ENCODE measurements around the gene DYSF.

Gene DYSF

GRCh38 chr2:71457123-71457915 is 4.0 kb downstream of the DYSF start:
- no peak for DNase-seq

GRCh38 chr2:71457923-71458322 is 4.6 kb downstream of the DYSF start:
- DNase-seq, result no peak

- DNase-seq, result no peak
These were observed 5.2 kb downstream of the DYSF start for GRCh38 chr2:71458413-71459083.

GRCh38 chr2:71459084-71459431 is 5.7 kb downstream of the DYSF start:
- no peak for DNase-seq

- DNase-seq, result no peak
These were observed 6.7 kb downstream of the DYSF start for GRCh38 chr2:71460056-71460455.

DNA sequence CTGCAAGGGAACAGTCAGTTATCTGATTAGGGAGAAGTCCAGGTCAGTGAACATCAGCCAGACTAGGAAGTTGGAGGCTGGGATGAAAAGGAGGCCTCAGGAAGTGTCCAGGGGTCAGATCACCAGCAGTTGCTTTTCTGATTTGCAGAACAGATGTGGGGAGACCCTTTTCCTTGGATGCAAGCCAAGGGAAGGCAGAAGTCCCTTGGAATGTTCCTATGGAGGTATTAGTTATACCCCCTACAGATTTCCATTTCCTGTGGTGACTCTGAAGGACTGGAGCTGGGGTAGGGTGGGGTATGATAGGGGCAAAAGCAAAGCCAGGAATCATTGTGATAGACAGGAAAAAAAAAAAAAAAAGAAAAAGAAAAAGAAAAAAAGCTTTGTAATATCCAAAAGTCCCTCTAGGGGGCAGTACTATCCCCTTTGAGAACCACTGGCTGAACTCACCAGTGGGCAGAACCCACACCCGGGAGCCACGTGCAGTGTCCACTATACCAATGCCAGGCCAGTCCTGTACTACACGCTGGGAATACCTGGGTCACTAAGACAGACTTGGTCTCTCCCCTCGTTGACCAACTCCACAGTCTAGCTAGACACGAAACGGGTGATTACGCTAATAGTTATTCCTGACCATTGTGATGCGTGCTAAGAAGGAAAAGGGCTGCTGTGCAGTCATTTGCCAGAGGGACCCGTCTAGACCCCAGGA is 7.4 kb downstream of the DYSF start:
- no peak for DNase-seq

GRCh38 chr2:71461304-71461671 is 7.9 kb downstream of the DYSF start:
- DNase-seq, result no peak

- DNase-seq, result peak; percentile 13
These were observed 8.8 kb downstream of the DYSF start for GRCh38 chr2:71462056-71462605.

DNA sequence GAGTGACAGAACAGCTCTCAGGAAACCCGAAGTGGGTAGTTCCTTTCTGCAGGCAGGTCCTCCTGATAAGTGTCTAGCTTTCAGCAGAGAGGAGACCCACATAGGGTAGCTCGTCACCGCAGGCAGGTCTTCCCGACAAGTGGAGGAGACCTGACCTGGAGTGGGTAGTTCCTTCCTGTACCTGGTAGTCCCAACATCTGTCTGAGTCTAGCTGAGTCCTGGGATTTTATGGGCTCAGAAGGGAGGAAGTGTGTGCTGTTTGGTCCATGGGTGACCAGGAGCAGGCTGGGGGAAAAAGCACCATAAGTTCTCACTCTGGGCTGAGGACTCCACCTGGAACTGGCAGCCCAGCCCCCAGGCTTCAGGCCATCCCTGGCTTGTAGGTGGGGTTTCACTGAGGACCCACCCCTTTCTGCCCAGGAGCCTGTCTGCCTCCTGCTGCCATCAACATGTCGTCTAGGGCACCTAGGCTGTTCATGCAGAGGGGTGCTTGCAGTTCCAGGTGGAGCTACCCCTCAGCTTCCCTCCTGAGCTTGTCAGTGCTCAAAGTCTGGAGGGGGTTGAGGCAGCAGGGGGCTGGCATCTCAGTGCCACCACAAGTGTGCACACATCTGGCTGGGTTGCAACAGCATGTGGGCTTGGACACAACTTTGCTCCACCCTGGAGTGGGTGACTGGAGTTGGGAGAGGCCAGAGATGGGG is 9.4 kb downstream of the DYSF start:
- peak; percentile 45 for DNase-seq

- peak; percentile 29 for DNase-seq
These were observed 9.9 kb downstream of the DYSF start for GRCh38 chr2:71463342-71463654.

DNA sequence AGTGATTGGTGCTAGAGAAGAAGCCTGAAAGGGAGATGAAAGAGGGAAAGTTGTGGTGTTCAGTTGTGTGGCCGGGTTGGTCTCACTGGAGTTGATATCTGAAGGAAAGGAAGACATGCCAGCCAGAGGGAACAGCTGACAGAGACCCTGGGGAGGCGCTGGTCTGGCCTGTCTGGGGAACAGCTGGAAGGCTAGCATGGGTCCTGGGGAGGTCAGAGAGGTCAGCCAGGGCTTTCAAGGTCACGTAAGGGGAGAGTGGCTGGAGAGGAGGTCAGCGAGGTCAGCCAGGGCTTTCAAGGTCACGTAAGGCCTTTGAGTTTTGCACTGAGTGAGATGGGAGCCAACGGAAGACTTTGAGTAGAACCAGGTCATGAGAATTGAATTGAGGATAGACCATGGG is 11.0 kb downstream of the DYSF start:
- DNase-seq, result peak; percentile 20

DNA sequence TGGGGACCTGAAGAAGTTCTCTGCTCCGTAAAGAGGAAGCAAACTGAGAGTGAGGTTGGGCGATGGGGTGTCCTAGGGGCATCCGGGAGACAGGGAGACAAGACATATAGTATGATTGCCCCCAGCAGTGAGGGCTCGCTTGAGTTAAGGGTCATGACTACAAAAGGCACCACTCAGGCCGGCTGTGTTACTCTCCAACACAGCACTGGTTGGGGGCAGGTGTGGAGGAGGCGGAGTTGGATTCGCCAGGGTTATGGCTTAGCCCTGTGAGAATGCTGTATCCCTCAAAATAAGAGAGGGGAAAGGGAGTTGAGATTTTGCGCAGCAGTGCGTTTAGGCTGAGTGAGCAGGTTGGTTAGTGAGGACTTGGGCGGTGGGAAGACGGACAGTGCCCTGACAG is 12.0 kb downstream of the DYSF start:
- DNase-seq, result peak; percentile 42

DNA sequence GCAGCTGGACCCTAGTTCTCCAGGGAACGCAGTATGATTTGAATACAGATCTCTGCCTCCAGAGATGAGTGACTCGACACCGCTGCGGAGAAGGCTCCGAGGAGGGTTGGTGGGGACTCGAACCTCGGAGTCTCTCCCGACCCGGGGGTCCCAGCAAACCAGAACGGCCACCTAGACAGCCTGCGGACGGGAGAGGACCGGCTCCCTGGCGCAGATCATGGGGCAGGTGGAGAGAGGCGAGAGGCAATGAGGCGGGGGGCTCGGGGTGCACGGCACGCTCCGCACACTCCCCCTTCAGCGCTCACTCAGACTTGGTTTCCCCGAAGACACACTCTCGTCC is 12.6 kb downstream of the DYSF start:
- DNase-seq, result no peak

DNA sequence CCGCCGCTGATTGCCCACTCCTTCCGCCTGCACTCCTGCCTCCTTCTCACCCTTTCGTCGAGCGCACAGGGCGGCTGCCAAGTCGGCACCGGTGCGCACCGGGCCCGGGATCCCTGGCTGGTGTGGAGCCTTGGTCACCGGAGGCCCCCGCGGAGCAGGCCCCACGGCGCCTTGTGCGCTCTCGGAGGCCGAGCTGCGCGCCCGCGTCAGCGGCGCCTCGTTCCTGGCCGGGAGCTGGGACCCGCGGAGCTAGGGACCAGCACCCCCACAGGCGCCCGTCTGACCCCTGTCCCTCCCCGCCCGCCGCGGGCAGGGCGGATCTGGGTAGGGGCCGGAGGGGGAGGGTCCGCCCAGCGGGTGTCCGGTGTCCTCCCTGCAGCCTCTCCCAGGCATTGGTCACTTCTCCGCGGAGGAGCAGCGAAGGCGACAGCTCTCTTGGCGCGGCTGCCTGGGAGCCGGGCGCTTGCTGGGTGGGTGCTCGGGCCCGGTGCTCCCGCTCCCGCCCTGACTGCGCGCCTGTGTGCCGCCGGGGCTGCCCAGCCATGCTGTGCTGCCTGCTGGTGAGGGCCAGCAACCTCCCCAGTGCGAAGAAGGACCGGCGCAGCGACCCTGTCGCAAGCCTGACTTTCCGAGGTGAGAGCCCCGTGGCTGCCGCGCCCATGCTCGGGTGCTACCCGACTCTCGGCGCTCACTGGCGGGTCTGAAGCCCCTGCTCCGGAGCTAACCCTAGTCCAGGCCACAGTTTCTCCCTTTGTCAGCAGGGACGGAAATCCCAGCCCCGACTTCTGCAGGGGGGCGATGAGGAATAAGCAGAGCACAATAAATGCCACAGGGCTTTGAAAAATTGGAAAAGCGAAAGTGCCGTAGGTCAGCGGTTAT is 13.2 kb downstream of the DYSF start:
- peak; percentile 50 for DNase-seq

DNA sequence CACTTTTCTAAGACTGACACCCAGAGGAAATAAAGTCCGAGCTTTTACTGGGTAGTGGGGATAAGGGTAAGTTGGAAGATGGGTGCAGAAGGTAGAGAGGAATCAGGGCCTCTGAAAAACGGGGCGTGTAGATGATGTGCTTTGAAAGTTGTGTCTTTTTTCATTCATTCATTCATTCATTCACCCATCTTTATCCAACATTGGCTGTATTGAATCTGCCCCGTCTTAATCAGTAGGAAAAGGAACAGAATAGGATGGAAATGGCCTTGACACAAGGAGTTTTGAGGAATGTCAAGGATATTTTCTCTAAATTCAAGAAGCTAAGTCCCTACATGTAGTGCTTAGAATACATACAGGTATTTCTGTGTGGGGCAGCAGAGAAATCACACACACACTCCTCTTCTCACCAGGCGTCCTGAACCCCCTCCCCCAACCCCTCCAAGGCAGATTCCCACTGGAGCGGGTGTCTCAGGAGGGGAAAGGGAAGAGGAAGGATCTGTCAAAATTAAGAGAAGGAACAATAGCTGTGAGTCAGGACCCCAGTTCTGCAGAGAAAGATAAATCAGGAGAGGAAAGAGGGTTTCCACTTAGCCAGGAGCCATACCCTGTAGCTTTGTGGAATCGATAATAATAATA is 13.9 kb downstream of the DYSF start:
- DNase-seq, result no peak

DNA sequence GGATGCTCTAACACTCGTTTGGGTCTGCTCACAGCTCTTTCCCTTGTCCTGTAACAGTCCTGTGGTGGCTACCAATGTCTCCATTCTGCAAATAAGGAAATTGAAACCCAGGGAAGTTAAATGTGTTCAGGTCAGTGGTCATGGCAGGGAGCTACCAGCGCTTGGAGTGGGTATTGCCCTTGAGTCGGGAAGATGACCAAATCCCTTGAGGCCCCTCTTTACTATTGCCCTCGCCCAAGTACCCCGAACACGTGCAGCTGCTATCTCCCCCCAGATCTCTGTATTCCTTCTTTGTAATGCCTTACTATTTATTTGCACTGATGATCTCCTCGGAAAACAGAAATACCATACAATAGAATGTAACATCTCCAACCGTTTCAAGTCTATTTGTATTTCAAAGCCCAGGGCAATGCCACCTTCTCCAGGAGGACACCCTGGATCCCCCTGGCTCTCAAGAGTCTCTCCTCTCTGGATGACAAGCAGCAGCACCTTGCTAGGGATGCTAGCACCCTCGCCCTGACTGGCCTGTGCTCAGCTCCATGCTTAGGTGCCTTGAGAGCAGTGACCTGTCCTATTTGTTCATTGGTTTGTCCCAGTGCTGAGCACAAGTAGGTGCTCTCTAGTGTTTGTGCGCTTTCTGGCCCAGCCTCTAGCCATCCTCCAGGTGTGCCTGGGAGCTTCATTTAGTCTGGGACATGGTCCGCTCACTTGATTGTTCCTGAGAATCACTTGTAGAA is 15.1 kb downstream of the DYSF start:
- no peak for DNase-seq

GRCh38 chr2:71469403-71470398 is 16.3 kb downstream of the DYSF start:
- no peak for DNase-seq

DNA sequence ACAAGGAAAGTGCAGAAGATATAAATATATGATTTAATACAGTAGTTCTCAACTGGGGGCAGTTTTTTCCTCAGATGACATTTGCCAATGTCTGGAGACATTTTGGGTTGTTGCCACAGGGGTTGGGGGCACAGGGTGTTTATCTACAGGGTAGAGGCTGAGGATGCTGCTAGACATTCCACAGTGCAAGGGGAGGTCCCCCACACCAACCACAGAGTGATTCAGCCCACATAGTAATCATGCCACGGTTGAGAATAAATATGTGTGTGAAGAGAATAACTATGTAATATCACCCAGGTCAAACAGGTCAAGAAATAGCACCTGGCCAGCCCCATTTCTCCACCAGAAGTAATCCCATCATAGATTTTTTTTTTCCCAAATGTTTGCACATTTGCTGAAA is 17.9 kb downstream of the DYSF start:
- DNase-seq, result no peak

- no peak for DNase-seq
These were observed 18.7 kb downstream of the DYSF start for GRCh38 chr2:71472019-71472418.
